Heart left ventricle (tissue), 13 donors: Measurements from ENCODE around the gene CC2D2A.

Experiments
- CTCF ChIP-seq, 12 donors: fragments of 200-600 bp; sonication (generic) in 4 of 12; IDR thresholded peaks; one replicate each; pipeline versions ENCODE4 v1.5.0 to v1.8.0; 2018 to 2022; ENCODE audit warnings: antibody characterized with exemption in 12 of 12, mild to moderate bottlenecking in 5 of 12
- POLR2A ChIP-seq, 2 donors: fragments of 450-650 bp; IDR thresholded peaks; one replicate each; pipeline ENCODE4 v1.6.1; 2017; ENCODE audit warnings: antibody characterized with exemption in 2 of 2, mild to moderate bottlenecking in 2 of 2, moderate library complexity in 2 of 2
- donor health status: ischemic (EF 13 %, LVEDD 7.1; RV severe dilation, severe dysfunction).
- donor health status: DM: no; HTN: yes; CAD: no.
- donor health status: DM: no; HTN: no; CAD: no.
- donor health status: ischemic (EF 25% LVEDD 6.9; RV normal size, moderate dysfunction).
- donor health status: ischemic (EF 25% LVEDD 5.7; RV mildly dilated, moderate dysfunction).
- donor health status: ischemic (EF 35%, LVEDD 5.7; RV mildly dilated, moderate dysfunction).
- donor health status: nonischemic (EF 11% LVEDD 7.7; RV severe dilation, severe dysfunction).
- donor health status: DM: yes; HTN: yes; CAD: no.
- donor health status: PGD.
- donor health status: ischemic (EF 29% LVEDD 5.4; RV normal size, mild dysfunction).
- donor health status: nonischemic (EF 23%, LVEDD 6.1; RV moderate dilation, normal function).

DNA sequence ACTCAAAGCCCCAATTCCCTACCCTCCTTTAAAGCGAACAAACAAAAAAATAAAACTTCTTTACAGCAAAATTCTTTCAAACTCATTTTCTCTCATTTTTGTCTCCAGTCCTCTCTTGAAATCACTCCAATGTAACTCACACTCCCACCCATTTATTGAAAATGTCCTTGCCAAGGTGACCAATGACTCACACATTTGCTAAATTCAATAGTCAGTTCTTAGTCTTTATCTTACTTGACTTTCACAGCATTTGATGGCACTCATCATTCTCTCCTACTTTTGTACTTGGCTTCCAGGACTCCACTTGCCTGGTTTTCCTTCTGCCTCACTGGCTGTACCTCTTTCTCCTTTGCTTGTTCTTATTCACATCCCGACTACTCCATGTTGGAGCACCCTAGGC is 19.9 kb downstream of the CC2D2A start:
- no peak for TF ChIP-seq CTCF (IDR thresholded peaks at IDR 0.05)
- no peak for TF ChIP-seq POLR2A (IDR thresholded peaks at IDR 0.05)
